HTR-8/SVneo (cell line): ENCODE data around the gene KIF2C.
A peak's percentile ranks its signal among the peaks of the same experiment; 100 is the strongest.
"Not testable (repeated sequence)": the region's sequence is repeated elsewhere in the genome, so short reads cannot be mapped to it uniquely, and the experiment has no call there.

ENCODE experiments used
- DNase-seq: peaks from one replicate; pipeline ENCODE4 v3.0.0; 2011; ENCODE audit warnings: low spot score, mixed read lengths; ENCODE audit not compliant: insufficient read length
- FAIRE-seq: peaks from 2 replicates; lab custom pipeline; 2011; peaks lifted over from hg19 to GRCh38; lab: Jason Lieb, UNC

KIF2C gene

GRCh38 chr1:44808063-44808937 is 68.7 kb downstream of the KIF2C start, which contains the start of gene BTBD19:
Gene BTBD19 (plus strand): TSS chr1:44808523. CDS start chr1:44808821, 298 bp downstream.
- DNase-seq (peak; percentile 72), FAIRE-seq (no peak)

- DNase-seq (no peak), FAIRE-seq (no peak)
Measured at GRCh38 chr1:44808938-44809917, 69.6 kb downstream of the KIF2C start.

DNA sequence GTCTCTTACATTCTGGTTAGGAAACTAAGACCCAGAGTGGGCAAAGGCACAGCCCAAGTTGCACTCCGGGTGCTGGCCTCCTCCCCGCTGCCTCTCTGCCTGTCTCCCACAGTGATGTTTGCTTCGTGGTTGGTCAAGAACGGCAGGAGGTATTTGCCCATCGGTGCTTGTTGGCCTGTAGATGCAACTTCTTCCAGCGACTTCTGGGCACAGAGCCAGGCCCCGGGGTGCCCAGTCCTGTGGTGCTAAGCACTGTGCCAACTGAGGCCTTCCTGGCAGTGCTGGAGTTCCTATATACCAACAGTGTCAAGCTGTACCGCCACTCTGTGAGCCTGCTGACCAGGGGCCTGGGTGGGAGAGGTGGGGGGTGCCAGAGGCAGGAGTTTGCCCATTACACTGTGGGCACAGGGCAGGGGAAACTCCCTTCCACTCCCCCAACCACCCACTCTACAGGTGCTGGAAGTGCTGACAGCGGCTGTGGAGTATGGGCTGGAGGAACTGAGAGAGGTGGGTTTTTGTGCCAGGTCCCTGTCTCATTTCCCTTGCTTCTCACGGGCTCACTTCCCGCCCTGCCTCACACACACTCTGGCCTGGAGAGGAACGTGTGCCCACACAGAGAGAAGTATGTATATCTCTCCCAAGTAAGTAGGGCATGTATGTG is 70.6 kb downstream of the KIF2C start:
- DNase-seq (no peak), FAIRE-seq (no peak)

DNA sequence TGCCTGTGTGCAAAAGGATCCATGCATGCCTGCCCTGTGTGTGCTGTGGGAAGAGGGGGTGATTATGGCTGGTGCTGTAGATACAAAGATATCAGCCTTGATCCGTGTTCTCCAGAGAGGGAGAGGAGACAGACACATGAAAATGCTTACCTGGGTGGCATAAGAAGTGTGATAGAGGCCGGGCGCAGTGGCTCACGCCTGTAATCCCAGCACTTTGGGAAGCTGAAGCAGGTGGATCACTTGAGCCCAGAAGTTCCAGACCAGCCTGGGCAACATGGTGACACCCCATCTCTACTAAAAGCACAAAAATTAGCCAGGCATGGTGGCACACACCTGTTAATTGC is 71.1 kb downstream of the KIF2C start:
- not testable (repeated sequence) for DNase-seq, FAIRE-seq

GRCh38 chr1:44811234-44811633 is 71.6 kb downstream of the KIF2C start:
- DNase-seq (no peak), FAIRE-seq (no peak)

- FAIRE-seq (no peak), DNase-seq (no peak)
Measured at GRCh38 chr1:44812822-44813543, 73.3 kb downstream of the KIF2C start.

- not testable (repeated sequence) for FAIRE-seq, DNase-seq
Measured at GRCh38 chr1:44815926-44816325, 76.3 kb downstream of the KIF2C start.

GRCh38 chr1:44817307-44817706 is 77.7 kb downstream of the KIF2C start:
- FAIRE-seq, result no peak

More at GRCh38 chr1:44817307-44817706, 77.7 kb downstream of the KIF2C start:
- no peak for DNase-seq
